GM18508 (cell line): ENCODE results near the gene UNC5C.
"Not testable (repeated sequence)": the region's sequence is repeated elsewhere in the genome, so short reads cannot be mapped to it uniquely, and the experiment has no call there.

Experiments used
- ATAC-seq: cut with Tn5 transposase; IDR thresholded peaks from one replicate; pipeline ENCODE4 v1.9.1; 2021; ENCODE audit warnings: moderate number of reproducible peaks; ENCODE audit not compliant: insufficient read depth, unreplicated experiment

UNC5C gene

DNA sequence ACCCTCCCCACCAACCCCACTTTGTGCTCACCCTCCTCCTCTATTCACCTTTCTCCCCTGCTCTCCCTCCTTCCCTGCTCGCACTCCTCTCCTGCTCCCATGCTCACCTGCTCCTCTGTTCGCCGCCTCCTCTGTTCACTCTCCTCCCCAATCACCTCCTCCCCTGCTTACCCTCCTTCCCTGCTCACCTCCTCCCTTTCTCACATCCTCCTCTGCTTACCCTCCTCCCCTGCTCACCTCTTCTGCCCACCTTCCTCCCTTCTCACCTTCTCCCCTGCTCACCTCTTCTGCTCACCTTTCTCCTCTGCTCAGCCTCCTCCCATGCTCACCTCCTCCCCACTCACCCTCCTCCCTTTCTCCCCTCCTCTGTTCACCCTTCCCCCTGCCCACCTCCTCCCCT lies 357.2 kb downstream of the UNC5C start:
- ATAC-seq = no peak

GRCh38 chr4:95190751-95191436 lies 357.9 kb downstream of the UNC5C start:
- no peak for ATAC-seq

- no peak for ATAC-seq
Observed at GRCh38 chr4:95188701-95189370, 359.9 kb downstream of the UNC5C start.

DNA sequence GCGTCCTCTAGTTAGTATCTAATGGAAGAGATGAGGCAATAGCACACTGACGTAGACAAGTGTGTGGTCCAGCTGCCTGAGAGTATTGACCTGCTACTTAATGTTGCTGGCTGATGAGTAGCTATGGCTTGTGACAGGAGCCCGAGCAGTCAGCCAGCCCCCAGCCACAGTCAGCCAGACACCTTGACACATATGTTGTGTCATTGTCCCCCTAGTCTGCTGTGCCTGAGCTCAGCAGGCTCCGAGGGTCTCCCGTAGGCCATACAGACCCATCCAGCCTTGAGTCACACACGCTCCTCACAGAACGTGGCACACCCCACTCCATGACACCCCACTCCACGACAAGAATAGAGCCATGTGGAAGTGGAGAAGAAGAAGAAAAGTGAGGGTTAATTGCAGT lies 362.1 kb downstream of the UNC5C start:
- no peak for ATAC-seq

- ATAC-seq = no peak
Observed at GRCh38 chr4:95183656-95184408, 364.9 kb downstream of the UNC5C start.

- ATAC-seq = no peak
Observed at GRCh38 chr4:95181996-95182306, 366.8 kb downstream of the UNC5C start.

- ATAC-seq = no peak
Observed at GRCh38 chr4:95181243-95181995, 367.4 kb downstream of the UNC5C start.

DNA sequence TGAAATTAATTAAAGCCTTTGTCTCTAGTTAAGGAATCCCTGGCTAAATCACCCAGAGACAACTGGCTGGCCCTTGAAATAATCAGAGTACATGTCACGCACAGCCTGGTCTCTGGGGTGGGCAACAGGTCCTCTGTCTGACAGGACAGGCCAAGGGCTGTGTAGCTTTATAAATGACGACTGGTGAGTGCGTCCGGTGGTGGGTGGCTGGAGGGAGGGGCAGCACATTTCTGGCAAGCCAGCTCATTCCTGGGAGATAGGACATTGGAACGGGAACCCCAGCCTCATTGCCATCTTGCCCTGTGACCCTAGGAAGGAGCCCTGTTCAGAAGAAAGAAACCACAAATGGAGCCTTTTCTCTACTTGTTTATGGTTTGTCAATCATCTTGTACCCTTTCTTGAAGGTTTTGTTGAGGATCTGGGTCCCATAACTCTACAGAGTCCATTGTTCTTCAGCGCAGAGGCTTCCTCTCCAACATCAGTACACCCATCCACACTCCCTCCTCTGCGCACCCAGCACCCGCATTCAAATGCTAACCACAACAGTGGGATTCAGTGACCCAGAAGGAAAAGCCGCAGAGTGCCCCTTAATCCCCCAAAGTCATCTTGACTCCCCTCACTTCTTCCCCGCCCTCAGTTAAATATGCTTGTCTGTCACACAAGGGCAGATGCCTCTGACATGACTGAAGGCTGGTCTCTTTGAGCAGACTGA lies 368.1 kb downstream of the UNC5C start:
- ATAC-seq = no peak

- ATAC-seq = no peak
Observed at GRCh38 chr4:95178938-95179337, 369.8 kb downstream of the UNC5C start.

GRCh38 chr4:95171377-95171776 lies 377.4 kb downstream of the UNC5C start:
- ATAC-seq = not testable (repeated sequence)

- no peak for ATAC-seq
Observed at GRCh38 chr4:95170176-95170575, 378.6 kb downstream of the UNC5C start.

- ATAC-seq = no peak
Observed at GRCh38 chr4:95167805-95168204, 381.0 kb downstream of the UNC5C start.

GRCh38 chr4:95165926-95166524 lies 382.7 kb downstream of the UNC5C start:
- ATAC-seq = peak; percentile 85

DNA sequence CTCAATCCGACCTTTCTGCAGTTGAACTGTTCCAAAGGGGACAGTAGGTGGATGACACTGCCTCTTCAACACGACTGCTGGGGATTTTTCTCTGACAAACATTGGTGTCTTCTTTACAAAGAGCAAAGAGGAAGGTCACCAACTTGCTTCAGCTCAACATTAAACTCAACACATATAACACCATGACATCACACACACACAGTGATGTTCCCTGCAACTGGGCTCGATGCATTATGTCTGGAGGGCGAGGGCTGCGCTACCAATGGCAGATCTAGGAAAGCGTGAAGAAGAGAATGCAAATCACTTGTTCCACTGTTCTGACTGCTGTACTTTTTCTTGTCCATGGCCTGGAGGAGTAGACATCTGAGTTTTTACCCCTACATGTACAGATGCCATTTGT lies 385.9 kb downstream of the UNC5C start:
- no peak for ATAC-seq

- ATAC-seq = no peak
Observed at GRCh38 chr4:95161781-95162469, 386.8 kb downstream of the UNC5C start.

DNA sequence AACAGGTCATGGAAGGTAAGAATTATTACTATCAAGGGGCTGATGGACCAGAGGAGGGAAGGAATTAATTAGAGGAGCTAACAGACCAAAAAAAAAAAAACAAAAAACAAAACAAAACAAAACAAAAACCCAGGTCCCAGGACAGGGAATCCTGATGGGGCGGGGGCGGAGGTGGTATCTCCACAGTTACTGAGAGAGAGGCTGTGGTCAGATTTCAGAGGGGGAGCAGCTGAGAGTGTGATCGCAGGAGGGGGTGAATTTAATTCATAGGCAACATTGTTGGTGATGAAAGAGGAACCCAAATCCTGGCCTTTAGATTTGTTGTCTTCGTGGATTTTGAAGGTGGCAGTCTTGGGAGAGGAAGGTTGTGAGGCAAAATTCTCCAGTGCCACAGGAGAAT lies 389.4 kb downstream of the UNC5C start:
- ATAC-seq = no peak

DNA sequence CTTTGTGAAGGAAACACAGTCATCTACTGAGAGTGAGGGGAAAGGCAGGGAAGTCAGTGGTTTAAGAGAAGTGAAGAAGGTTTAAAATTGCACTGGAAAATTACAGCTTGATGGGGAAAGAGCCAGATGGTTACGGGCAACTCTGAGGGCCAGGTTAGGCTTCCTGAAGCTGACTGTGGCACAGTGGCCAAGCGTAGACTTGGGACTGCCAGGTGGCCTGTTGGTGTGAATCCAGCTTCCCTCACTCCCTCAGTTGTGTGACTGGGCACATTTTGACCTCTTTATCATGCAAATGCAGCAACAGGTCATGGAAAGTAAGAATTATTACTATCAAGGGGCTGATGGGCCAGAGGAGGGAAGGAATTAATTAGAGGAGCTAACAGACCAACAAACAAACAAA lies 390.1 kb downstream of the UNC5C start:
- ATAC-seq = no peak

DNA sequence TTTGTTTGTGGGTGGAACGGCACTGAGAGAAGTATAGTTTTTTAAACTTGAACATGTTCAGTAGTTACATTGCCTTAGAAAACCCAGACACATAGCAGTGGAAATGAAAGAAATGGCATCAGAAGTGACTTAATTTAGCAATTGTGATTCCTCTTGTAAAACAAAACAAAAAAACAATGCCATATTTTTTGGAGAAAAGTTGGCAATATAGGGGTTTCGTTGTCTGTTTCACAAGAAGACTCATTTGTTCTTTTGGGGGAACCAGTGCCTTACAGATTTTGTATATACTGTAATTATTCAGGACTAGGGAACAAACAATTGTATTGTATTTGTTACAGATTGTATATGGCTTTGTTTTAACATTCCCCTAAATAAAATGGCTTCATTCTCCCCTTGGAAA lies 390.7 kb downstream of the UNC5C start:
- ATAC-seq = no peak

- ATAC-seq = no peak
Observed at GRCh38 chr4:95157596-95157995, 391.2 kb downstream of the UNC5C start.
